ENCODE measurements around the gene CORO7.

CORO7 gene

GRCh38 chr16:4425378-4426020 is 9.1 kb upstream of the CORO7 start, which contains the start of gene DNAJA3:
DNAJA3 (plus strand) TSS chr16:4425868; CDS start chr16:4425882, 14 bp downstream.
- Histone ChIP-seq H3K9me3 (ENCODE audit: control insufficient read depth in 1 of 2, low read length in 2 of 2) (no peaks in the 10 kb centered on the region), H3K36me3 (ENCODE audit: control insufficient read depth in 1 of 2, insufficient read depth in 2 of 2, low read length in 2 of 2) (peaks cover 0 to 3% of the 10 kb centered on the region in 2 donors), H3K4me3 (ENCODE audit: low read depth in 1 of 2, low read length in 2 of 2) (peak within 1 kb of the TSS; percentile 76 to 87), H3K27ac (ENCODE audit: low read length) (peak within 1 kb of the TSS; percentile 99), H3K4me1 (ENCODE audit: control insufficient read depth in 1 of 2, insufficient read depth in 2 of 2, low read length in 2 of 2) (peaks cover 6 to 18% of the 10 kb centered on the region in 2 donors), H3K27me3 (ENCODE audit: low read depth, low read length) (no peaks in the 10 kb centered on the region)

- no peak overlapping the region for H3K4me3 ChIP-seq (ENCODE audit: low read depth in 1 of 2, low read length in 2 of 2)
- H3K36me3 ChIP-seq (ENCODE audit: control insufficient read depth in 1 of 2, insufficient read depth in 2 of 2, low read length in 2 of 2): peaks cover 0 to 3% of the 10 kb centered on the region in 2 donors
- H3K4me1 ChIP-seq (ENCODE audit: control insufficient read depth in 1 of 2, insufficient read depth in 2 of 2, low read length in 2 of 2): peaks cover 0 to 9% of the 10 kb centered on the region in 2 donors
- no peaks in the 10 kb centered on the region for H3K9me3 ChIP-seq (ENCODE audit: control insufficient read depth in 1 of 2, low read length in 2 of 2)
- no peaks in the 10 kb centered on the region for H3K27me3 ChIP-seq (ENCODE audit: low read depth, low read length)
- H3K27ac ChIP-seq (ENCODE audit: low read length): no peak overlapping the region
Measured at GRCh38 chr16:4420505-4421105, 4.2 kb upstream of the CORO7 start.

- Histone ChIP-seq H3K4me1 (ENCODE audit: control insufficient read depth in 1 of 2, insufficient read depth in 2 of 2, low read length in 2 of 2) (peaks cover 0 to 16% of the 10 kb centered on the region in 2 donors), H3K9me3 (ENCODE audit: control insufficient read depth in 1 of 2, low read length in 2 of 2) (no peaks in the 10 kb centered on the region), H3K27me3 (ENCODE audit: low read depth, low read length) (no peaks in the 10 kb centered on the region), H3K27ac (ENCODE audit: low read length) (no peak overlapping the region), H3K4me3 (ENCODE audit: low read depth in 1 of 2, low read length in 2 of 2) (no peak overlapping the region), H3K36me3 (ENCODE audit: control insufficient read depth in 1 of 2, insufficient read depth in 2 of 2, low read length in 2 of 2) (no peaks in the 10 kb centered on the region)
Measured at GRCh38 chr16:4419402-4419959, 3.1 kb upstream of the CORO7 start.

- Histone ChIP-seq H3K27me3 (ENCODE audit: low read depth, low read length) (no peaks in the 10 kb centered on the region), H3K9me3 (ENCODE audit: control insufficient read depth in 1 of 2, low read length in 2 of 2) (no peaks in the 10 kb centered on the region), H3K27ac (ENCODE audit: low read length) (peak overlapping the region; percentile 29), H3K4me3 (ENCODE audit: low read depth in 1 of 2, low read length in 2 of 2) (peak overlapping the region; percentile 53 to 92), H3K4me1 (ENCODE audit: control insufficient read depth in 1 of 2, insufficient read depth in 2 of 2, low read length in 2 of 2) (peaks cover 0 to 37% of the 10 kb centered on the region in 2 donors), H3K36me3 (ENCODE audit: control insufficient read depth in 1 of 2, insufficient read depth in 2 of 2, low read length in 2 of 2) (peaks cover 0 to 7% of the 10 kb centered on the region in 2 donors)
Measured at GRCh38 chr16:4415538-4416199, 727 bp downstream of the CORO7 start.

GRCh38 chr16:4414187-4414917 is 2.0 kb downstream of the CORO7 start:
- Histone ChIP-seq H3K36me3 (ENCODE audit: control insufficient read depth in 1 of 2, insufficient read depth in 2 of 2, low read length in 2 of 2) (peaks cover 2 to 7% of the 10 kb centered on the region in 2 donors), H3K4me3 (ENCODE audit: low read depth in 1 of 2, low read length in 2 of 2) (no peak overlapping the region), H3K27ac (ENCODE audit: low read length) (no peak overlapping the region), H3K27me3 (ENCODE audit: low read depth, low read length) (no peaks in the 10 kb centered on the region), H3K4me1 (ENCODE audit: control insufficient read depth in 1 of 2, insufficient read depth in 2 of 2, low read length in 2 of 2) (peaks cover 0 to 50% of the 10 kb centered on the region in 2 donors), H3K9me3 (ENCODE audit: control insufficient read depth in 1 of 2, low read length in 2 of 2) (no peaks in the 10 kb centered on the region)

- no peaks in the 10 kb centered on the region for H3K27me3 ChIP-seq (ENCODE audit: low read depth, low read length)
- H3K9me3 ChIP-seq (ENCODE audit: control insufficient read depth in 1 of 2, low read length in 2 of 2): no peaks in the 10 kb centered on the region
- no peak overlapping the region for H3K4me3 ChIP-seq (ENCODE audit: low read depth in 1 of 2, low read length in 2 of 2)
- H3K4me1 ChIP-seq (ENCODE audit: control insufficient read depth in 1 of 2, insufficient read depth in 2 of 2, low read length in 2 of 2): peaks cover 0 to 60% of the 10 kb centered on the region in 2 donors
- no peak overlapping the region for H3K27ac ChIP-seq (ENCODE audit: low read length)
- peaks cover 7 to 10% of the 10 kb centered on the region in 2 donors for H3K36me3 ChIP-seq (ENCODE audit: control insufficient read depth in 1 of 2, insufficient read depth in 2 of 2, low read length in 2 of 2)
Measured at GRCh38 chr16:4412854-4413253, 3.5 kb downstream of the CORO7 start.

- no peak overlapping the region for H3K27ac ChIP-seq (ENCODE audit: low read length)
Measured at GRCh38 chr16:4412159-4412558, 4.2 kb downstream of the CORO7 start.

GRCh38 chr16:4411684-4412083 is 4.7 kb downstream of the CORO7 start:
- peak overlapping the region in 1 of 2 donors; percentile 10 for H3K4me3 ChIP-seq (ENCODE audit: low read depth in 1 of 2, low read length in 2 of 2)
- H3K4me1 ChIP-seq (ENCODE audit: control insufficient read depth in 1 of 2, insufficient read depth in 2 of 2, low read length in 2 of 2): peaks cover 0 to 56% of the 10 kb centered on the region in 2 donors
- H3K27me3 ChIP-seq (ENCODE audit: low read depth, low read length): no peaks in the 10 kb centered on the region
- H3K9me3 ChIP-seq (ENCODE audit: control insufficient read depth in 1 of 2, low read length in 2 of 2): no peaks in the 10 kb centered on the region
- no peak overlapping the region for H3K27ac ChIP-seq (ENCODE audit: low read length)
- H3K36me3 ChIP-seq (ENCODE audit: control insufficient read depth in 1 of 2, insufficient read depth in 2 of 2, low read length in 2 of 2): peaks cover 12 to 20% of the 10 kb centered on the region in 2 donors

More at GRCh38 chr16:4412159-4412558, 4.2 kb downstream of the CORO7 start:
- H3K4me1 ChIP-seq (ENCODE audit: control insufficient read depth in 1 of 2, insufficient read depth in 2 of 2, low read length in 2 of 2): peaks cover 0 to 60% of the 10 kb centered on the region in 2 donors
- no peak overlapping the region for H3K4me3 ChIP-seq (ENCODE audit: low read depth in 1 of 2, low read length in 2 of 2)
- no peaks in the 10 kb centered on the region for H3K9me3 ChIP-seq (ENCODE audit: control insufficient read depth in 1 of 2, low read length in 2 of 2)
- H3K36me3 ChIP-seq (ENCODE audit: control insufficient read depth in 1 of 2, insufficient read depth in 2 of 2, low read length in 2 of 2): peaks cover 12 to 17% of the 10 kb centered on the region in 2 donors
- no peaks in the 10 kb centered on the region for H3K27me3 ChIP-seq (ENCODE audit: low read depth, low read length)

GRCh38 chr16:4410335-4411075 is 5.9 kb downstream of the CORO7 start:
- Histone ChIP-seq H3K27me3 (ENCODE audit: low read depth, low read length) (no peaks in the 10 kb centered on the region), H3K27ac (ENCODE audit: low read length) (no peak overlapping the region), H3K4me3 (ENCODE audit: low read depth in 1 of 2, low read length in 2 of 2) (no peak overlapping the region), H3K4me1 (ENCODE audit: control insufficient read depth in 1 of 2, insufficient read depth in 2 of 2, low read length in 2 of 2) (peaks cover 0 to 54% of the 10 kb centered on the region in 2 donors), H3K9me3 (ENCODE audit: control insufficient read depth in 1 of 2, low read length in 2 of 2) (no peaks in the 10 kb centered on the region), H3K36me3 (ENCODE audit: control insufficient read depth in 1 of 2, insufficient read depth in 2 of 2, low read length in 2 of 2) (peaks cover 12 to 29% of the 10 kb centered on the region in 2 donors)

GRCh38 chr16:4409081-4409932 is 7.1 kb downstream of the CORO7 start:
- H3K36me3 ChIP-seq (ENCODE audit: control insufficient read depth in 1 of 2, insufficient read depth in 2 of 2, low read length in 2 of 2): peaks cover 12 to 41% of the 10 kb centered on the region in 2 donors
- H3K27ac ChIP-seq (ENCODE audit: low read length): no peak overlapping the region
- H3K4me3 ChIP-seq (ENCODE audit: low read depth in 1 of 2, low read length in 2 of 2): no peak overlapping the region
- no peaks in the 10 kb centered on the region for H3K27me3 ChIP-seq (ENCODE audit: low read depth, low read length)
- H3K9me3 ChIP-seq (ENCODE audit: control insufficient read depth in 1 of 2, low read length in 2 of 2): no peaks in the 10 kb centered on the region
- H3K4me1 ChIP-seq (ENCODE audit: control insufficient read depth in 1 of 2, insufficient read depth in 2 of 2, low read length in 2 of 2): peaks cover 0 to 42% of the 10 kb centered on the region in 2 donors
